ENCODE results near the gene OR2T11. TPM values are rescaled to one million over a fixed set of nuclear protein-coding genes. Genes with fewer than 3 reads are reported as not detected.
A peak's percentile ranks its signal among the peaks of the same experiment; 100 is the strongest.

The OR2T11 gene
- total RNA-seq, 1 experiment from 2014 or later = not detected

DNA sequence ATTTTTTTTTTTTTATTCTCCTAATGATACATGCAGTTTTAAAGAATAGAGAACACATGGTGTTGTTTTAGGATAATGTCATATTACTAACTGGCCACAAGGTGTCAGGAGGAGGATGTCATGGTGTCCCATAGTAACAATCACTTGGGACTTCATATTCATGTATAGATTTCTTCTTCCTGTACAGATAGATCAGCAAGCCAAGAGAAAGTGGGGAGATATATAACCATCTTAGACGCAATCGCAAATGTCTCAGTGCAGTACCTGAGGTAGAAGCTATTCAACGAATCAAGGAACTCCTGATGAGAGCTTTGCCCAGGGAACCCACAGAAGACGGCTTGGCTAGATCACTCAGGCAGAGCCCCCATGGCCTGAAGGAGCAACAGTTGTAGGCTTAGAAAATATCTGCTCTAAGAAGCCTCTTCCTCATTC is 12.3 kb downstream of the OR2T11 start:
- peaks cover 9% of the 10 kb centered on the region for H3K4me1 Mint-ChIP-seq (ENCODE audit: insufficient read depth, unreplicated experiment)
- H3K36me3 Mint-ChIP-seq (ENCODE audit: insufficient read depth, unreplicated experiment) = no peaks in the 10 kb centered on the region
- no peaks in the 10 kb centered on the region for H3K9me3 Mint-ChIP-seq (ENCODE audit: unreplicated experiment)
- CTCF ChIA-PET = interaction anchor here (0.6 to 9.6 kb wide), 41 partner anchors 9 to 907 kb away, joined by 3 to 159 read pairs (median 4); no protein-coding TSS in a partner anchor
- no peak overlapping the region for H3K4me3 Mint-ChIP-seq (ENCODE audit: unreplicated experiment)
- TF ChIP-seq, protein P1, sequence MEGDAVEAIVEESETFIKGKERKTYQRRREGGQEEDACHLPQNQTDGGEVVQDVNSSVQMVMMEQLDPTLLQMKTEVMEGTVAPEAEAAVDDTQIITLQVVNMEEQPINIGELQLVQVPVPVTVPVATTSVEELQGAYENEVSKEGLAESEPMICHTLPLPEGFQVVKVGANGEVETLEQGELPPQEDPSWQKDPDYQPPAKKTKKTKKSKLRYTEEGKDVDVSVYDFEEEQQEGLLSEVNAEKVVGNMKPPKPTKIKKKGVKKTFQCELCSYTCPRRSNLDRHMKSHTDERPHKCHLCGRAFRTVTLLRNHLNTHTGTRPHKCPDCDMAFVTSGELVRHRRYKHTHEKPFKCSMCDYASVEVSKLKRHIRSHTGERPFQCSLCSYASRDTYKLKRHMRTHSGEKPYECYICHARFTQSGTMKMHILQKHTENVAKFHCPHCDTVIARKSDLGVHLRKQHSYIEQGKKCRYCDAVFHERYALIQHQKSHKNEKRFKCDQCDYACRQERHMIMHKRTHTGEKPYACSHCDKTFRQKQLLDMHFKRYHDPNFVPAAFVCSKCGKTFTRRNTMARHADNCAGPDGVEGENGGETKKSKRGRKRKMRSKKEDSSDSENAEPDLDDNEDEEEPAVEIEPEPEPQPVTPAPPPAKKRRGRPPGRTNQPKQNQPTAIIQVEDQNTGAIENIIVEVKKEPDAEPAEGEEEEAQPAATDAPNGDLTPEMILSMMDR (IDR thresholded peaks at IDR 0.05; ENCODE audit: unreplicated experiment) = peak; percentile 74
- peak; percentile 71 for DNase-seq (ENCODE audit: unreplicated experiment)
- no peaks in the 10 kb centered on the region for H3K27me3 Mint-ChIP-seq (ENCODE audit: insufficient read depth, unreplicated experiment)
- POLR2A ChIA-PET = interaction anchor here (0.6 to 2.0 kb wide), 4 partner anchors 40 to 203 kb away, joined by 3 to 6 read pairs (median 4); partner anchors contain the start of gene SH3BP5L
- no TSS peak for BruUV-seq (replicated peaks)
- intact Hi-C loops (cut with micrococcal nuclease) = loop anchor here (1.0 kb wide), 4 partner anchors 65 to 199 kb away; no protein-coding TSS in a partner anchor
- no peak overlapping the region for H3K27ac Mint-ChIP-seq (ENCODE audit: low read depth, unreplicated experiment)

DNA sequence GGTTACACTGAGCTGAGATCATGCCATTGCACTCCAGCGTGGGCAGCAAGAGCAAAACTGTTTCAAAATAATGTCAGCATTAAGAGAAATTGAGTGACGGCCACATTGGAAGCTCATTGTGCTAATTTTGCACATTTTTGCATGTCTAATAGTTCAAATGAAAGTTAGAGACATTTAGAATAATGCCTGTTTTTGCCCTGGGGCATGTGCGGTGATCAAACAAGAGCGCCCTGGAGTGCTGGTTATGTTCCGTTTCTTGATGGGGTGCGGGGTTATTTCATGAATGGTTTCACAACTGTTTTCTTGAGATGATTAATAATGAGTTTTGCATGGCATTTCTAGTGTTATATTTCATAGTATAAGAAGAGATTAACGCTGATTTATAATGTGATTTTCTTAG is 13.1 kb downstream of the OR2T11 start:
- TF ChIP-seq, protein P1 (IDR thresholded peaks at IDR 0.05; ENCODE audit: unreplicated experiment) = no peak
- POLR2A ChIA-PET = interaction anchor here (0.7 to 2.0 kb wide), 2 partner anchors 176 to 204 kb away, joined by 3 to 6 read pairs; partner anchors contain the start of gene SH3BP5L
- Mint-ChIP-seq H3K36me3 (ENCODE audit: insufficient read depth, unreplicated experiment) (no peaks in the 10 kb centered on the region), H3K9me3 (ENCODE audit: unreplicated experiment) (no peaks in the 10 kb centered on the region), H3K27me3 (ENCODE audit: insufficient read depth, unreplicated experiment) (no peaks in the 10 kb centered on the region), H3K4me1 (ENCODE audit: insufficient read depth, unreplicated experiment) (peaks cover 9% of the 10 kb centered on the region), H3K4me3 (ENCODE audit: unreplicated experiment) (no peak overlapping the region), H3K27ac (ENCODE audit: low read depth, unreplicated experiment) (no peak overlapping the region)
- no peak for DNase-seq (ENCODE audit: unreplicated experiment)
- no TSS peak for BruUV-seq (replicated peaks)
- intact Hi-C loops (cut with micrococcal nuclease) = loop anchor here (1.0 kb wide), 4 partner anchors 66 to 200 kb away; no protein-coding TSS in a partner anchor
- CTCF ChIA-PET = interaction anchor here (0.5 to 9.6 kb wide), 30 partner anchors 9 to 1030 kb away, joined by 3 to 159 read pairs (median 5); partner anchors contain the start of gene OR2L13

DNA sequence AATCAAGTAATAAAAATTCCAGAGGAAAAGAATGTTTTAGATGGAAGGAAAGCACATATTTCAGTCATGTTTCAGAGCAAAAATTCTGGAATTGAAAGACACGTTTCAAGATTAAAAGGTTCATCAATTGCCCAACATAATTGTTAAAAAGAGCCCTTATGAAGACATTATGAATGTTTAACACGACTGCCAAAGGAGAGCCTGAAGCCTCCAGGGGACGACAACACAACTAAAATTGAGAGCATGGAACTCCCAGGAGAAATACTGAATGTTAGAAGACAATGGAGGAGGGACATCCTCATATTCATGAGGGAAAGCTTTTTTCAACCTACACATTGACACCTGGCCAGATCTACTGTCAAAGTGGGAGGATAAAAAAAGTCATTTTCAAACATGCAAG is 16.0 kb downstream of the OR2T11 start:
- H3K9me3 Mint-ChIP-seq (ENCODE audit: unreplicated experiment) = no peaks in the 10 kb centered on the region
- CTCF ChIA-PET = interaction anchor here (0.5 to 9.6 kb wide), 20 partner anchors 9 to 1197 kb away, joined by 3 to 159 read pairs (median 4); no protein-coding TSS in a partner anchor
- BruUV-seq (replicated peaks) = no TSS peak

DNA sequence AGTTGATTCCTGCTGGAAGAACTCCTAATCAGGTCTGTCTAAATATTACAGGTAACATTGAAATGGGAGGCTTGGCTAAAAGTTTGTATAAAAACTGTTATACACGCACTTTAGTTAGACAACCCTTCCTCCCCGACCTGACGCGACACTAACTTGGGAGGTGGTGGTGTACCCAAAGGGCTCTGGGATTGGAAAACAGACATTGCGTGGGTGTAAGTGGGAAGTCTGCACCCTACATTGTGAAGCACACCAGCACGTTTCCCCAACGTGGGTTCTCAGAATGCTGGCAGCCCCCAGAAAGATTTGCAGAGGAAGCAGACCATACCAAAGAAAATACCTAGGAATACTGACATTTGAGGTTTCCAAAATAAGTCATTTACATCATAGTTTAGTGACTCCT is 16.8 kb downstream of the OR2T11 start:
- DNase-seq (ENCODE audit: unreplicated experiment) = no peak
- H3K9me3 Mint-ChIP-seq (ENCODE audit: unreplicated experiment) = no peaks in the 10 kb centered on the region
- intact Hi-C loops (cut with micrococcal nuclease) = loop anchor here (2.0 to 5.0 kb wide), 2 partner anchors 375 to 936 kb away; no protein-coding TSS in a partner anchor
- H3K27me3 Mint-ChIP-seq (ENCODE audit: insufficient read depth, unreplicated experiment) = no peaks in the 10 kb centered on the region
- no peaks in the 10 kb centered on the region for H3K36me3 Mint-ChIP-seq (ENCODE audit: insufficient read depth, unreplicated experiment)
- TF ChIP-seq, protein P1 (IDR thresholded peaks at IDR 0.05; ENCODE audit: unreplicated experiment) = no peak
- H3K4me3 Mint-ChIP-seq (ENCODE audit: unreplicated experiment) = no peak overlapping the region
- H3K27ac Mint-ChIP-seq (ENCODE audit: low read depth, unreplicated experiment) = no peak overlapping the region
- POLR2A ChIA-PET = interaction anchor here (1.5 kb wide), 1 partner anchor 79 kb away, joined by 3 read pairs; no protein-coding TSS in a partner anchor
- H3K4me1 Mint-ChIP-seq (ENCODE audit: insufficient read depth, unreplicated experiment) = peaks cover 9% of the 10 kb centered on the region
- CTCF ChIA-PET = interaction anchor here (0.6 to 9.6 kb wide), 12 partner anchors 9 to 1196 kb away, joined by 3 to 159 read pairs (median 4); no protein-coding TSS in a partner anchor
- BruUV-seq (replicated peaks) = no TSS peak

More for the DNA sequence above, 16.0 kb downstream of the OR2T11 start:
- H3K4me3 Mint-ChIP-seq (ENCODE audit: unreplicated experiment) = no peak overlapping the region
- H3K36me3 Mint-ChIP-seq (ENCODE audit: insufficient read depth, unreplicated experiment) = no peaks in the 10 kb centered on the region
- TF ChIP-seq, protein P1 (IDR thresholded peaks at IDR 0.05; ENCODE audit: unreplicated experiment) = peak; percentile 91
- no peaks in the 10 kb centered on the region for H3K27me3 Mint-ChIP-seq (ENCODE audit: insufficient read depth, unreplicated experiment)
- peaks cover 9% of the 10 kb centered on the region for H3K4me1 Mint-ChIP-seq (ENCODE audit: insufficient read depth, unreplicated experiment)
- POLR2A ChIA-PET = no interaction called here
- intact Hi-C loops (cut with micrococcal nuclease) = loop anchor here (2.0 to 5.0 kb wide), 2 partner anchors 376 to 937 kb away; no protein-coding TSS in a partner anchor
- DNase-seq (ENCODE audit: unreplicated experiment) = peak; percentile 80
- H3K27ac Mint-ChIP-seq (ENCODE audit: low read depth, unreplicated experiment) = no peak overlapping the region

Data from MCF 10A (cell line).